HG03378 (cell line): Measurements from ENCODE around the gene TTC23L.
"Not testable (repeated sequence)": the region's sequence is repeated elsewhere in the genome, so short reads cannot be mapped to it uniquely, and the experiment has no call there.

ENCODE experiments used
- ATAC-seq: cut with Tn5 transposase; IDR thresholded peaks from one replicate; pipeline ENCODE4 v1.9.1; 2021; ENCODE audit warnings: mild to moderate bottlenecking, moderate library complexity; ENCODE audit not compliant: unreplicated experiment

TTC23L gene

DNA sequence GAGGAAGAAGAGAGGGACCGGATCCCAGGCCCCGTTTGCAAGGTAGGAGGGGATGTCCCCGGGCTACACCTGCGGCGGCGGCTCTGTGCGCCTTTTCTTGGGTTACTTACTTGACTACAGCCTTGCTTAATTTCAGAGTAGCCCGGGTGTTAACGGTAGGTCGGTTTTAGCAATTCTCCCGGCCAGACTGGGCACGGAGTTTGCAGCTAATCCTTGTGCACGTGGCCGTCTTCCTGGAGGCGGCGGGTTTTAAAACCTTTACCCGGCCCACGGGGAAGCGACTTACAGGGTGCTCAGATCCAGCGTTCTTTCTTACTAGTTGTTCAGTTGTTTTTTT lies 76.9 kb downstream of the TTC23L start:
- ATAC-seq = peak; percentile 13

DNA sequence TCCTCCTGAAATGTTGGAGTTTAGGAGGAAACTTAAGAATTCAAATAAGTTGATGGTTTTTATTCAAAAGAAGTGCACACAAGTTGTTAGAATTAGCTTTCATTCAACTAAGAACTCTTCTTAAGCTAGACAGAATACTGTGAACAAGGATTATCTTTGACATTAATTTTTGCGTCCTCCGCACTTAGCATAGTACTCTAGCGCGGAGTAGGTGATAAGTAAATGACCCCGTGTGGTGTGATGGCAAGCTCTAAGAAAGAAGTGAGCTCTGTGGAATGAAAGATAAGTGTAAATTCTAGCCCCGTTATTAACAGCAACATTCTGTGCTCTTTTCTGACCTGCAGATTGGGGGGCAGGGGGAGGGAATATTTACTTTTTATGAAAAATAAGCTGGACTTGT lies 77.6 kb downstream of the TTC23L start:
- no peak for ATAC-seq

DNA sequence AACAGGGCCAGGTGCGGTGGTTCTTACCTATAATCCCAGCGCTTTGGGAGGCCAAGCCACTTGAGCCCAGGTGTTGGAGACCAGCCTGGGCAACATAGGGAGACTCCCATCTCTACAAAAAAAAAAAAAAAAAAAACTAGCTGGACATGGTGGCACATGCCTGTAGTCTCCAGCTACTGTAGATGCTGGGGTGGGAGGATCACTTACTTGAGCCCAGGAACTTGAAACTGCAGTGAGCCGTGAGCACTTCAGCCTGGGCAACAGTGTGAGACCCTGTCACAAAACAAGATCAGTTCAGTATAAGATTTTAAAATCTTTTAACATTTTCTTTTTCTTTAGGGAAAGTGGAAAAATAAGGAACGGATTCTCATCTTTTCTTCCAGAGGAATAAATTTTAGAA lies 79.1 kb downstream of the TTC23L start:
- no peak for ATAC-seq

DNA sequence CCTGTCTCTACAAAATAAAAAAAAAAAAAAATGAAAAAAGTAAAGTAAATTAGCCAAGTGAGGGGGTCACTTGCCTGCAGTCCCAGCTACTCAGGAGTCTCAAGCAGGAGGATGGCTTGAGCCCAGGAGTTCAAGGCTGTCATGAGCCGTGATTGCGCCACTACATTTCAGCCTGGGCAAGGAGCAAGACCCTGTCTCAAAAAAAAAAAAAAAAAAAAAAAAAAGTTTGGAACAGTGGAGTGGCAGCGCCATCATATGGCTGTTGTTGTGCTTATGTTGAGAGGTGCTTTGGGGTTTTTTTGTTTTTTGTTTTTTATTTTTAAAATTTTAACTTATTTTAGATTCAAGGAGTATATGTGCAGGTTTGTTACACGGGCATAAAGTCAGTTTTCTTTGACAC lies 80.1 kb downstream of the TTC23L start:
- no peak for ATAC-seq

DNA sequence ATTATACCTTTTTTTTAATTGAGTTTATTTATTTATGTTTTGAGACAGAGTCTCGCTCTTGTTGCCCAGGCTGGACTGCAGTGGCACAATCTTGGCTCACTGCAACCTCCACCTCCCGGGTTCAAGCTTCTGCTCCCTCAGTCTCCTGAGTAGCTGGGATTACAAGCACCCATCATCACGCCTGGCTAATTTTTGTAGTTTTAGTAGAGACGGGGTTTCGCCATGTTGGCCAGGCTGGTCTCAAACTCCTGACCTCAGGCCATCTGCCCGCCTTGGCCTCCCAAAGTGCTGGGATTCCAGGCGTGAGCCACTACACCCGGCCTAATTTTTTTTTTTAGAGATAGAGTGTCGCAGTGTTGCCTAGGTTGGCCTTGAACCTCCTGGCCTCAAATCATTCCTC lies 84.3 kb downstream of the TTC23L start:
- not testable (repeated sequence) for ATAC-seq

DNA sequence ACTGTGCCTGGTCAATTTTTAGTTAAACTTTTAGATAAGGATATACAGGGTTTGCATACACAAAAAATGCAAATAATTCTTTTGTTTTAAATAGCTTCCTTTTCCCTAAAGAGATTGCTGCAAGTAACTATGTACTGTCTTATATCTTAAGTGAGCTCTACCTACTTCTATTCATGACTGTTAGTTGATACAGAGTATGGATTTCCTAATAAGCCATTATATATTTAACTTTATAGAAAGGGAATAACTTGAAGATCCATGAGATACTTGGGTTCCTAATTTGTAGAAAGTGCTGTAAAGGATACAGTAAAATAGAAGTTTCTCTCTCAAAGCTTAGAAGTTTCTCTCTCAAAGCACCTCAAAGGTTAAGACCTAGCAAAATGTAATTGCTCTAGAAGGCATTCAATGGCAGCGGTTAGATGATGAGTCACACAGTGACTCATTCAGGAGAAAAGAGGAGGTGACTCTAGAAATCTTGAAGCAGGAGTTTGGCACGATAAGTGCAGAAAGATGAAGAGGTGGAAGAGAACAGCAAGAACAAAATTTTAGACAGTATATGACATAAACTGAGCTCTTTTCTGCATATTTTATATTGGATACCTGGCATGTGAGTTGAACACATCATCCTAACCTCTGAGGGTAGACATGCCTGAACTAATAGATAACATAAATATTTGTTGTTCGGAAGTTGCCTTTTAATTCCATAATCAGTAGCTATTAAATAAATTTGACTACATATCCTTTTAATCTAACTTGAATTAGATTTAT lies 84.9 kb downstream of the TTC23L start:
- ATAC-seq = peak; percentile 80

DNA sequence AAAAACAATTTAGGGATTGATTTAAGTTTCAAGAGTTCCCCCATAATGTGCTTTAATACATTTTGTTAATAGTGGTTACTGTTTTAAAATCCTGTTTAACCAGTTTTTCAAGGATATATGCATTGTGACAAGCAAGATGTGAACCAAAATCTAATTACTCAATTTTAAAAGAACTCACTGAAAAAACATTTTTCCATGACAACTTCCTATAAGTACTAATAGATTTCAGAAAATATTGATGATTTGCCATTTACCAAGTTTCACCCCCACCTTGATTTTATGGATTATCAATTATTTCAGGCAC lies 85.5 kb downstream of the TTC23L start:
- no peak for ATAC-seq

DNA sequence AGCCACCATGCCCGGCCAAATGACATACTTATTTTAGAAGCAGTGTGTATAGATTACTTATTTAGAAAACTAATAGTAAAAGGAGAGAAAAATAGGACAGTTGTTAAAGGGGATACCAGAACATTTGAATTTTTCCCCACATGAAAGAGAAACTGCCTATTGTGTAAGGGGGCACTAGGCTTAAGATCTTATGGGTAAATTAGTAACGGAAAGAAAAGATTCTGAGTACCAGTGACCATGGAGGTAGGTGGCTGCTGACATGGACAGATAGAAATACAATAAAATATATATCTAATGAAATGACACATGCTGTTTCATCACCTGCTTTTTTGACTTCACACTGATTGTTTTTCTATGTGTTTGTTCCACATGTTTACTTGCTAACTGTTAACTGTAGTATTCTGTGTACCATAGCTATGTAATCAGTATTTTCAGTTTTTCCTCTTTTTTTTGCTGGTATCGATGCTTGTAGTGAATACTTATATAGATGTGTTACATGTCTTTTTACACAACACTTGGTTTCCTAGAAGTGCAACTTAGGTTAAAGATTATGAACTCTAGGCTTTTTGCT lies 87.4 kb downstream of the TTC23L start:
- no peak for ATAC-seq

DNA sequence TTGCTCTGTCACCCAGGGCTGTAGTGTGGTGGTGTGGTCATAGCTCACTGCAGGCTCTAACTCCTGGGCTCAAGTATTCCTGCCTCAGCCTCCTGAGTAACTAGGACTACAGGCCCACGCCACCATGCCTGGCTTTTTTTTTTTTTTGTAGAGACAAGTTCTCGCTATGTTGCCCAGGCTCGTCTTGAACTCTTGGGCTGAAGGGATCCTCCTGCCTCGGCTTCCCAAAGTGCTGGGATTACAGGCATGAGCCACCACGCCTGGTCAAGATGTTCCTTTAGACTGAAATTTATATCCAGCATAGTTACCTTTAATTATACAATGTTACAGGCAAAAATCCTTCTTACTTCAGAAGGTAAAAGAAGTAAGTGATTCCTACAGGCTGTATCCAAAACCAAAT lies 88.8 kb downstream of the TTC23L start:
- no peak for ATAC-seq

DNA sequence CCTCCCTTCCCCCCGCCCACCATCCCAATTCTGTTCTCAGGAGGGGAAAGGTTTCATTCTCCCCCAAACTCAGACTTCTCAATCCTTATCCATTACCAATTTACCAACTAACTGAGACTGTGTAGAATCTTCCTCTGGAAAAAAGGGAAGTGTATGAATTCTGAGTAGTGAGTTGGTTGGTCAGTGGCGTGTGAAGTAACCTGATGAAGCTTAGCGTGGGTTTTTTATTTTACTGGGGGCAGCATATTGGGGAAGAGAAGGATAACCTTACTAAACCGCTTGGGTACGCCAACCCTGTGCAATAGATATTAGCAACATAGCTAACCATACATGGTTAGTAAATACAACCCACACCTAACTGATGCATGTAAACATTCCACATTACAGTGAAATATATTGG lies 89.3 kb downstream of the TTC23L start:
- no peak for ATAC-seq

DNA sequence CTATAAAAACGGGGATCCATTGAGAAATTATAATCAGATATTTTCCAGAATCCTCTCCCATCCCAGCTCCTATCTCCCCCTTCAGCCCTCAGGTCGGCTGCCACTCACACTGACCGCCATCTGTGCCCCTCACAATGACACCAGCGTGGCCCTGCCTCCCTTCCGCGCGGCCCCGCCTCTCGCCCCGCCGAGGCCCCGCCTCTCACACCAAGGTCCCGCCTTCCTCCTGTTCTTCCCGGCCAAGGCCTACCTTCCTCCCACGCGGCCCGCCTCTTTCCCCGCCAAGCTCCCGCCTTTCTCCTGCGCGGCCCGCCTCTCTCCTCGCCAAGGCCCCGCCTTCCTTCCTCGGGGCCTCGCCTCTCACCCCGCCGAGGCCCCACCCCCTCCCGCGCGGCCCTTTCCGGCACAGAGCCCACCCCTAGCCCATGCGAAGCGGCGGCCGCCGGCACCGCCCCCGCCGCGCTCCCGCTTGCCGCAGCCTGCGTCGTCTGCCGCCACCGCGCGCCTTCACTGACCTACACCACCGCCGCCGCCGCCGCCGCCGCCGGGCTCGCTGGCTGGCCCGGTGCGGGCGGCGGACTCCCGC lies 90.3 kb downstream of the TTC23L start, which contains the start of gene DNAJC21:
TSS of gene DNAJC21 (plus strand) at position 426 of the 586 bp plus-strand sequence. CDS start 261 bp downstream, outside the sequence.
- peak; percentile 86 for ATAC-seq

DNA sequence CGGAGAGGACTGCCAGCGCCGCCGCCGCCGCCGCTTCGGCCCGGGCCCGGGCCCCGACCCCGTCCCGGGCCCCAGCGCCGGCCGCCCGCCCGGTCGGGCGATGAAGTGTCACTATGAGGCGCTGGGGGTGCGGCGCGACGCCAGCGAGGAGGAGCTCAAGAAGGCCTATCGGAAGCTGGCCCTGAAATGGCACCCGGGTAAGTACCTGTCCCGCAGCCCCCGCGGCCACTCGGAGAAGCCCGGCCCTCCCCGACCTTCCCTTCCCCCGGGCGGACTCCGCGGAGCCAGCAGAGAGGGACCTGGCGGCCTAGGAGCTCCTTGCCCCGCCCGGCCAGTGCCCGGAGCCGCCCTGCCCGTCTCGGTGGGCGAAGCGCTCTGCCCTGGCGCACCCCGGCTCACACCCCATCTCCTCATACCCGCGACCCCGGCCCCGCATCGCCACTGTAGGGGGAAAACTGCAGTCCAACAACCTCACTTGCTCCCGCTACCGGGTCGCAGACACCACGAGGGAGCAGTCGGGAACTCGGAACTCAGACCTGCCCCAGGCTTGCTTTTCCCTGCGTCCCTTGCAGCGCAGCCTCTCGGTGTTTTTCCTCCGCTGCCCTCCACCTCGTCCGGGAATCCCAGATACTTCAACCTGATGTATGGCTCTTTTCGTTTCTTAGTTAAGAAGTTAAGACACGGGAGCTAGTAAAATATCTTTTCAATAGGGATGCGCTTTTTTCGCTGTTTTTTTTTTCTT lies 90.9 kb downstream of the TTC23L start:
- peak; percentile 72 for ATAC-seq

DNA sequence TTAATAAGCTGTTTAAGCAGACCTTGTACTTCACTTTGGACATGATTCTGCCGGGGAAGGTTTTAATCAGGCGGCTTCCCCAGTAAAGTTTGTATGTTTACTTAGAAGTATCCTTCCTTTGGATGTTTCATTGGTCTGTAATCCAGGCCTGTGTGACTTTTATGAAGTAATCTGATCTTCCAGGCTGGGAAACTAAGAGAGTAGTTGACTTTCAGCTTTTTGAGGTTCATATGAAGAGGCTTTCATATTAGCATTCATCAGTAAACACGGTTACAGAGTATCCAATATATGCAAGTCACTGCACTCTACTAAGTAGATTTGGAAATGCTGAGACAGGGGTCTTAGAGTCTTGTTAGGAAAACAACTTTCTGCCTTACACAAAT lies 91.5 kb downstream of the TTC23L start:
- ATAC-seq = no peak

DNA sequence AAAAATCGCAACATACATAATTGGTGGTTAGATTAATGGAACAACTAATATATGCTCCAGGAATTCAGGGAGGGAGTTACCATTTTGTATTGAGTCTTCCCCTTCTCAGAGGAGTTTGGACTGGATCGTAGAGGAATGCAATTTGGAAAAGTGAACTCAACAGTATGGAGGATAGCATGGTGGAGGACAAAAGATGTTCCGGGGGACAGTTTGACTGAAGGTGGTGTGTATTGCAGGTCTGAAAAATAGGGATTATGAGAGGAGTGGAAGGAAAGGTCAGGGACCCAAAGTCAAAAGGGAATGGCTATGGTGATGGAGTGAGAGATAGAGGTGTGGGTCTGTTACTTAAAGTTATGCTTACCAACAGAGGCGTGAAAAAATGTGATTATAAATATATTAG lies 91.9 kb downstream of the TTC23L start:
- ATAC-seq = no peak

DNA sequence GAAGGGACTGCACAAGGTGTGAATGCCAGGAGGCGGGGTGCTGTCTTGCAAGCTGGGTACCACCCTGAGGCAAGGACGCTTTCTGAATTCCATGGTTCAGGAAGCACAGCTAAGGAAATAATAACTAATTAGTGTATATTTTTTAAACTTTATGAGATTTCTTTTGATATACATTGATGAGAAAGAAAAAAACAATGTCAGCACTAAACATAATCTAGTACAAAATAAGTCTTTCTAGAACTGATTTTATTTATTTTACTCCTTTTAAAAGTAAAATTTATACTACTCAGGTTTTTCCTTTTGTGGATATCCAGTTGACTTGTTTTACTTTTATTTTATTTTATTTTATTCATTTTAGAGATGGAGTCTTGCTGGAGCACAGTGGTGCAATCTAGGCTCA lies 94.0 kb downstream of the TTC23L start:
- no peak for ATAC-seq

DNA sequence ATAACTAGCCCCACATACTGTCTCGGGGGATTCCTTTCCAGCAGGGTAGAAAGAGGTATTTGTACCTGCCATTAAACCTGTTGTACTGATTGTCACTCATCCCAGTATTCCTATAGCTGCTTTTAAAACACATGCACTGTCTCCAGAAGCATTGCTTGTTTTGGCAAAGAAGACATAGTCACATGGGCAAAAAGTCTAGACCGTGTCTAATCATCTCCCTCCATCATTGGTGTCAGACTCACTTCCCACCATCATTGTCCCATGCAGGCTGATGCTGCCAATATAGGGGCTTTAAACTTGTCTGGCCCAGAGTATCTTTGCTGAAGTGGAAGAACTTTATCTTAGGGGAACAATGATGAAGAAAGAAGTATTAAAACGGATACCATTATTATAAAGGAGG lies 103.0 kb downstream of the TTC23L start:
- no peak for ATAC-seq

DNA sequence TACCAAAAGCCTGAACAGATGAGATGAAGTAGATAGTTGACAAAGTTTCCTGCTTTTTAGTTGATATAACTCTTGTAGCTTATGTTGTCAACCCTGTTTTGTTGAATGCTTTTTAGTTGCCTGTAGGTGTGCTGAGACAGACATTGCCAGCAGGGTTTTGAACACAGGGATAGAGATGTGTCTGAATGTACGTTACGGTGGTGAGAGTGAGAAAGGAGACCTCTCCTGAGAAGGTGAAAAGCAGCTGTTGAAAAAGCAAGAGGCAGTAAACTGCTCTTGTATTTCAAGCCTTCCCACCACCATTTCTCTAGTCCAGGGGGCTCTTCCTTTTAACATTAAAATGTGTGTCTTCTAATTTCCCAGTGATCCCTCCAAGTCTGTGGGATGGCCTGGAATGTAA lies 105.1 kb downstream of the TTC23L start:
- ATAC-seq = no peak

DNA sequence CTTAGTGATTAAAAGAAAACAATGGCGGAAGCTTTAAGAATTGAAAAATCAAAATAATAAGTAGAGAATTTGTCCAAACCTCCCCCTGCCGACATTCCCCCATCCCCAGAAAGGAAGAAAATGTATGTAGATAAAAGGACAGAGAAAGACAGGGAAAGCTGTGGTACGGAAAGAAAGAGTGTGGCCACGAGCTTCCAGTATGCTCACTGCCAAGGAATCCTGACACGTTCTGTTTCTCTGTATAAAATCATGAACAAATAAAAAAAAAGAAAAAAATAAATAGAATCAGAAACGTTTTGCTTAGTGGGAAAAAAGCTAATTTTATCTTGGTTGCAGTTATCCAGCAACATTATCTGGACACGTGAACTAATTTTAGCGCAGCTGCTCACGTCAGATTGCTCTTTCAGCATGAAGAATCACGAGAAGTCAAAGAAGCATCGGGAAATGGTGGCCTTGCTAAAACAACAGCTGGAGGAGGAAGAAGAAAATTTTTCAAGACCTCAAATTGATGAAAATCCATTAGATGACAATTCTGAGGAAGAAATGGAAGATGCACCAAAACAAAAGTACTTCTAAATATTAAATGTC lies 105.6 kb downstream of the TTC23L start:
- ATAC-seq = no peak
